Activated naive CD8-positive, alpha-beta T cell treated with anti-CD3 and anti-CD28 coated beads, Interleukin-2, amount 10 ng/mL, durations not matched to agents 7 days and 5 days (primary cell): Measurements from ENCODE around the gene ICA1. TPM values are rescaled to one million over a fixed set of nuclear protein-coding genes. Genes with fewer than 3 reads are reported as not detected.

Experiments used
- ATAC-seq: fragments of 150-1000 bp; cut with Tn5 transposase; one replicate; pipeline ENCODE4 v1.10.0; 2021; ENCODE audit warnings: low read depth, moderate library complexity
- POLR2A ChIA-PET: fragments of 350-600 bp; sonication (Branson Sonifier 250); formaldehyde crosslinking; loops from one replicate; lab custom pipeline; 2021; ENCODE audit warnings: antibody characterized with exemption; lab: Charles Lee
- DNase-seq: peaks from one replicate; pipeline ENCODE4 v3.0.0; 2021
- H3K27ac Mint-ChIP-seq: one replicate; pipeline ENCODE4 v1.8.0; 2022; ENCODE audit warnings: mild to moderate bottlenecking, mixed read lengths
- H3K27me3 Mint-ChIP-seq: one replicate; pipeline ENCODE4 v1.8.0; 2022; ENCODE audit warnings: mild to moderate bottlenecking, moderate library complexity, mixed read lengths
- H3K36me3 Mint-ChIP-seq: one replicate; pipeline ENCODE4 v1.8.0; 2021; ENCODE audit warnings: mild to moderate bottlenecking, mixed read lengths
- H3K4me1 Mint-ChIP-seq: one replicate; pipeline ENCODE4 v1.8.0; 2021; ENCODE audit warnings: mixed read lengths
- H3K4me3 Mint-ChIP-seq: one replicate; pipeline ENCODE4 v1.8.0; 2022; ENCODE audit warnings: mild to moderate bottlenecking, moderate library complexity, mixed read lengths
- H3K9me3 Mint-ChIP-seq: one replicate; pipeline ENCODE4 v1.8.0; 2021; ENCODE audit warnings: mixed read lengths
- total RNA-seq, 2 experiments: library from RNA; stranded (reverse); gene quantifications; one replicate each; pipeline ENCODE4 v1.2.3, GENCODE V29; 2021

ICA1 gene
- total RNA-seq, 2 experiments from 2014 or later: 0.91 to 2.4 TPM

GRCh38 chr7:8169171-8169570 is 92.8 kb downstream of the ICA1 start:
- peaks cover 3% of the 10 kb centered on the region for H3K27me3 Mint-ChIP-seq
- H3K27ac Mint-ChIP-seq: no peak overlapping the region
- no peak for DNase-seq
- H3K9me3 Mint-ChIP-seq: peaks cover 2% of the 10 kb centered on the region
- POLR2A ChIA-PET: no interaction called here
- H3K4me3 Mint-ChIP-seq: no peak overlapping the region
- no peak for ATAC-seq
- peaks cover 5% of the 10 kb centered on the region for H3K36me3 Mint-ChIP-seq
- H3K4me1 Mint-ChIP-seq: peaks cover 6% of the 10 kb centered on the region

DNA sequence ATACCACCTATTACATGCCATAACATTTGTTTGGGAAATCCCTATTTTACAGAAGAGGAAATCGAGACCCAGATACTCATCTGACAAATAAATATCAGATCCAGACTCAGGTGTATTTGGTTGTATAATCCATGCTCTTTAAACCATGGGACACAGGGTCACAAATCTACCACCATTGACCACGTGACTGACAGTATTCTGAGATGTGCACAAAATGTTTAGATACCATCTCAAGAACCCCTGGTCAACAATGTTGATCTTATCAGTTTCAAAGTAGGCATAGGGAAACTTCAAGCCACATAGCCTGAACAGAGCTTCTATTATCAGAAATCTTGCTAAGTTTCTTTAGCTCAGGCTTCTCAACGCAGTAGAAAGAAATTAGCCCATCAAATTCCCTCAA is 93.6 kb downstream of the ICA1 start:
- H3K9me3 Mint-ChIP-seq: peaks cover 2% of the 10 kb centered on the region
- H3K4me3 Mint-ChIP-seq: no peak overlapping the region
- peaks cover 2% of the 10 kb centered on the region for H3K4me1 Mint-ChIP-seq
- peaks cover 3% of the 10 kb centered on the region for H3K27me3 Mint-ChIP-seq
- POLR2A ChIA-PET: no interaction called here
- H3K36me3 Mint-ChIP-seq: peaks cover 4% of the 10 kb centered on the region
- DNase-seq (no peak), ATAC-seq (no peak)
- H3K27ac Mint-ChIP-seq: no peak overlapping the region

- Mint-ChIP-seq H3K9me3 (peaks cover 2% of the 10 kb centered on the region), H3K27ac (no peak overlapping the region), H3K36me3 (peaks cover 1% of the 10 kb centered on the region), H3K27me3 (peaks cover 3% of the 10 kb centered on the region), H3K4me1 (peaks cover 2% of the 10 kb centered on the region), H3K4me3 (no peak overlapping the region)
- POLR2A ChIA-PET: no interaction called here
- ATAC-seq (no peak), DNase-seq (no peak)
Observed at GRCh38 chr7:8165150-8165549, 96.8 kb downstream of the ICA1 start.

DNA sequence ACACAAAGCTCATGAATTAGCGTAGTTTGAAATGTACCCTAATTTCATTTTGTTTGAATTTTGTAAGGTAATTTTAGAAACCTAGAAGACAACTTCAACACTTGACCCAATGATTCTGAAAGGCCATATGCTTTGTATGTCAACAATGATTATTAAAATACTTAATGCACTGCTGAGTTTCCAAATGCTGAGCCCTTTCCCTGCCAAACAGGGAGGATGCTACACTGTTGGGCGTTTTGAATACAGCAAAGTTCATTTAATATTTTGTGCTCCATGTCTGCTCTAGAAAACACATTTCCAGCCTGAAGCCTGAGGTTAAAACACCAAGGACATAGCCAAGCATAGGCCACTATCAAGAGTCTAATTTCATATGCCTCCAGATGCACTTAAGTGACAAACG is 99.8 kb downstream of the ICA1 start:
- POLR2A ChIA-PET: no interaction called here
- H3K4me1 Mint-ChIP-seq: peaks cover 2% of the 10 kb centered on the region
- H3K4me3 Mint-ChIP-seq: no peak overlapping the region
- no peak overlapping the region for H3K27ac Mint-ChIP-seq
- H3K9me3 Mint-ChIP-seq: peaks cover 4% of the 10 kb centered on the region
- H3K36me3 Mint-ChIP-seq: peaks cover 1% of the 10 kb centered on the region
- ATAC-seq (no peak), DNase-seq (no peak)
- peaks cover 4% of the 10 kb centered on the region for H3K27me3 Mint-ChIP-seq

- H3K27ac Mint-ChIP-seq: no peak overlapping the region
- H3K27me3 Mint-ChIP-seq: peaks cover 5% of the 10 kb centered on the region
- H3K9me3 Mint-ChIP-seq: peaks cover 4% of the 10 kb centered on the region
- no peak for ATAC-seq
- no peak for DNase-seq
- no peaks in the 10 kb centered on the region for H3K36me3 Mint-ChIP-seq
- H3K4me1 Mint-ChIP-seq: peaks cover 2% of the 10 kb centered on the region
- POLR2A ChIA-PET: no interaction called here
- no peak overlapping the region for H3K4me3 Mint-ChIP-seq
Observed at GRCh38 chr7:8161364-8161828, 100.6 kb downstream of the ICA1 start.

GRCh38 chr7:8160779-8161345 is 101.1 kb downstream of the ICA1 start:
- DNase-seq (no peak), ATAC-seq (no peak)
- no peaks in the 10 kb centered on the region for H3K36me3 Mint-ChIP-seq
- peaks cover 5% of the 10 kb centered on the region for H3K27me3 Mint-ChIP-seq
- H3K4me1 Mint-ChIP-seq: peaks cover 2% of the 10 kb centered on the region
- H3K27ac Mint-ChIP-seq: no peak overlapping the region
- POLR2A ChIA-PET: no interaction called here
- H3K9me3 Mint-ChIP-seq: peaks cover 4% of the 10 kb centered on the region
- no peak overlapping the region for H3K4me3 Mint-ChIP-seq

- Mint-ChIP-seq H3K36me3 (no peaks in the 10 kb centered on the region), H3K4me3 (no peak overlapping the region), H3K27me3 (peaks cover 5% of the 10 kb centered on the region), H3K4me1 (peaks cover under 1% of the 10 kb centered on the region), H3K27ac (no peak overlapping the region), H3K9me3 (peaks cover 3% of the 10 kb centered on the region)
- POLR2A ChIA-PET: no interaction called here
- no peak for ATAC-seq
- DNase-seq: no peak
Observed at GRCh38 chr7:8160250-8160649, 101.7 kb downstream of the ICA1 start.

DNA sequence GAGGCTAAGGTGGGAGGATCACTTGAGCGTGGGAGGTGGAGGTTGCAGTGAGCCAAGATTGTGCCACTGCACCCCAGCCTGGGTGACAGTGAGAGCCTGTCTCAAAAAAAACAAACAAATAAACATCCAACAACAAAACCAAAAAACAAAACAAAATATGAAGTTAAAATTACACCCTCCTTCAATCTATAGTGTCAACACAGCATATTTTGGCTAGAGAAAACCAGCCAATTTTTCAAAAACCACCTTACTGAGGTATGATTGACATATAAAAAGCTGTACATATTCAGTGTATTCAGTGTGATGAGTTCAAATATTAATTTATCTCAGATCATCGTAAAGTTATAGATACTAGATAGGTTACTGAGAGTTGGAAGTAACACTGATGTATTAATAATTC is 102.4 kb downstream of the ICA1 start:
- ATAC-seq (no peak), DNase-seq (no peak)
- H3K4me1 Mint-ChIP-seq: no peaks in the 10 kb centered on the region
- H3K36me3 Mint-ChIP-seq: no peaks in the 10 kb centered on the region
- no peak overlapping the region for H3K27ac Mint-ChIP-seq
- H3K4me3 Mint-ChIP-seq: no peak overlapping the region
- POLR2A ChIA-PET: no interaction called here
- peaks cover 2% of the 10 kb centered on the region for H3K9me3 Mint-ChIP-seq
- peaks cover 5% of the 10 kb centered on the region for H3K27me3 Mint-ChIP-seq

GRCh38 chr7:8157296-8157695 is 104.7 kb downstream of the ICA1 start:
- Mint-ChIP-seq H3K27ac (no peak overlapping the region), H3K27me3 (peaks cover 5% of the 10 kb centered on the region), H3K9me3 (peaks cover 10% of the 10 kb centered on the region), H3K36me3 (peaks cover 8% of the 10 kb centered on the region), H3K4me1 (peaks cover 3% of the 10 kb centered on the region), H3K4me3 (no peak overlapping the region)
- ATAC-seq (no peak), DNase-seq (no peak)
- POLR2A ChIA-PET: no interaction called here

- Mint-ChIP-seq H3K36me3 (peaks cover 10% of the 10 kb centered on the region), H3K27ac (no peak overlapping the region)
Observed at GRCh38 chr7:8155836-8156235, 106.1 kb downstream of the ICA1 start.

GRCh38 chr7:8154272-8154671 is 107.7 kb downstream of the ICA1 start:
- H3K4me3 Mint-ChIP-seq: no peak overlapping the region
- H3K27ac Mint-ChIP-seq: no peak overlapping the region
- DNase-seq (no peak), ATAC-seq (no peak)
- POLR2A ChIA-PET: no interaction called here
- peaks cover 15% of the 10 kb centered on the region for H3K9me3 Mint-ChIP-seq
- peaks cover 10% of the 10 kb centered on the region for H3K36me3 Mint-ChIP-seq
- H3K4me1 Mint-ChIP-seq: peaks cover 7% of the 10 kb centered on the region
- H3K27me3 Mint-ChIP-seq: peaks cover 4% of the 10 kb centered on the region

More at GRCh38 chr7:8155836-8156235, 106.1 kb downstream of the ICA1 start:
- POLR2A ChIA-PET: no interaction called here
- peaks cover 15% of the 10 kb centered on the region for H3K9me3 Mint-ChIP-seq
- H3K4me3 Mint-ChIP-seq: no peak overlapping the region
- H3K4me1 Mint-ChIP-seq: peaks cover 3% of the 10 kb centered on the region
- no peak for ATAC-seq
- H3K27me3 Mint-ChIP-seq: peaks cover 5% of the 10 kb centered on the region
- no peak for DNase-seq

DNA sequence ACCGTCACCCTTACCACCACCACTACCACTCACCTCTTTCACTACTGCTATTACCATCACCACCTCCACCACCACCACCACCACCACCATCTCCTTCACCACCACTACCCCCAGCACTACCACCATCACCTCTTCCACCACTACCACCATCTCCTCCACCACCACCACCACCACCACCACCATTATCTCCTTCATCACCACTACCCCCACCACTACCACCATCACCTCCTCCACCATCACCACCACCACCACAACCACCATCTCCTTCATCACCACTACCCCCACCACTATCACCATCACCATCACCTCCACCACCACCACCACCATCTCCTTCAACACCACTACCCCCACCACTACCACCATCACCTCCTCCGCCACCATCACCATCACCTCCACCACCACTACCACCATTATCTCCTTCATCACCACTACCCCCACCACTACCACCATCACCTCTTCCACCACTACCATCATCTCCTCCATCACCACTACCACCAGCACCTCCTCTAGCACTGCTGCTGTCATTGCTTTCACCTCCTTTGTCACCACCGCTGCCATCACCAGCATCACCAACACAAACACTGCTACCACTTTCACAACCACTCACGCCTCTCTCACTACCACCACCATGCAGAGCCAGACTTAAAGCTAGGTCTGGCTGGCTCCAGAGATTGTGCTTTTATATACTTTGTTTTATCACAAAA is 109.3 kb downstream of the ICA1 start:
- peak overlapping the region; percentile 83 for H3K27ac Mint-ChIP-seq
- ATAC-seq (no peak), DNase-seq (no peak)
- peaks cover 10% of the 10 kb centered on the region for H3K36me3 Mint-ChIP-seq
- POLR2A ChIA-PET: interaction anchor here (1.1 kb wide), 1 partner anchor 29 kb away, joined by 3 read pairs; no protein-coding TSS in a partner anchor
- H3K9me3 Mint-ChIP-seq: peaks cover 15% of the 10 kb centered on the region
- peaks cover 12% of the 10 kb centered on the region for H3K4me1 Mint-ChIP-seq
- no peak overlapping the region for H3K4me3 Mint-ChIP-seq
- H3K27me3 Mint-ChIP-seq: peaks cover 4% of the 10 kb centered on the region

DNA sequence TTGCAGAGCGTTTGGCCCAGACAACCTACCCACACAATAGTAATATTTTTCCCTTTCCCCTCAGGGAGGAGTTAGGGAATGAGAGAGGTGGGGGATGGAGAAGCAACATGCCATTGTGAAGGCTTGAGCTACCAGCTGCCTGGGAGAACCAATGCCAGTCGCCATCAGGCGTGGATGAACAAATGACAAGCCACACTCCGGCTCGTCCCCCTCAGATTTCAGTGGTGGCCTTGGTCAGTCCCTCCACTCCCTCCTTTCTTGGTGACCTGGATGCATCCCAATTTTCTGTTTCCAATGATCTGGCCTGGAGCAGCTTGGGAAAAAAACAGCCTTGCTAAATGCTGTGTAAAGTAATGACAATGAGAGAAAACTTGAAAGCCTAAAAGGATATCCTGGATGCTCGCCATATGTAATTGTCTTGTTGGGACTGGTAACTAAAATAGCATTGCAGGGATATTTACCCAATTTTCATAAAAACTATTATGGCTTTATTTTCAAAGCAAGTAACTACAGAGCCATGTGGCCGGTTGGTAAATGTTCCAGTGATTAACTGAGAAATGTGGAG is 110.7 kb downstream of the ICA1 start:
- POLR2A ChIA-PET: interaction anchor here (1.1 kb wide), 1 partner anchor 28 kb away, joined by 3 read pairs; no protein-coding TSS in a partner anchor
- no peak for DNase-seq
- peaks cover 10% of the 10 kb centered on the region for H3K36me3 Mint-ChIP-seq
- peaks cover 12% of the 10 kb centered on the region for H3K4me1 Mint-ChIP-seq
- H3K27ac Mint-ChIP-seq: no peak overlapping the region
- no peak for ATAC-seq
- H3K4me3 Mint-ChIP-seq: no peak overlapping the region
- H3K9me3 Mint-ChIP-seq: peaks cover 13% of the 10 kb centered on the region
- no peaks in the 10 kb centered on the region for H3K27me3 Mint-ChIP-seq

DNA sequence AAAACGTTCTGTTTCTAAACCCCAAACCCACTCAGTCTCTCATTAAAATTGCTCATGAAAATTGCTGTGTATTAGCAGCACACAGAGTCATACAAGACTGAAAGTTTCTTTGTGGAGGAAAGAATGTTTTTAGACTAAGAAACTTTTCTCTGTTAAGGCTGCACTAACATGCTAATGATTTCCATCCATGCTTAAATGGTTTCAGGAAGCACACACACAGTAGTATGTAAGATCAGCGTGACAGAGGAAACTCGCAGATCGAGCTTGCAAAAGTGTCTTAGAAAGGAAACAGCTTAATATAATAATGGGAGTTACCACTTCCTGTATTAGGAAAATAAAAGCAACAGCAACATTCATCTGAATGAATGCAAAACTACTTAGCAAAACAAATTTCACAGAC is 112.7 kb downstream of the ICA1 start:
- peaks cover 13% of the 10 kb centered on the region for H3K9me3 Mint-ChIP-seq
- DNase-seq: no peak
- POLR2A ChIA-PET: no interaction called here
- H3K36me3 Mint-ChIP-seq: peaks cover 10% of the 10 kb centered on the region
- H3K27me3 Mint-ChIP-seq: no peaks in the 10 kb centered on the region
- no peak overlapping the region for H3K4me3 Mint-ChIP-seq
- H3K27ac Mint-ChIP-seq: no peak overlapping the region
- ATAC-seq: no peak
- peaks cover 14% of the 10 kb centered on the region for H3K4me1 Mint-ChIP-seq
